ENCODE data around the gene OR2D2.

DNA sequence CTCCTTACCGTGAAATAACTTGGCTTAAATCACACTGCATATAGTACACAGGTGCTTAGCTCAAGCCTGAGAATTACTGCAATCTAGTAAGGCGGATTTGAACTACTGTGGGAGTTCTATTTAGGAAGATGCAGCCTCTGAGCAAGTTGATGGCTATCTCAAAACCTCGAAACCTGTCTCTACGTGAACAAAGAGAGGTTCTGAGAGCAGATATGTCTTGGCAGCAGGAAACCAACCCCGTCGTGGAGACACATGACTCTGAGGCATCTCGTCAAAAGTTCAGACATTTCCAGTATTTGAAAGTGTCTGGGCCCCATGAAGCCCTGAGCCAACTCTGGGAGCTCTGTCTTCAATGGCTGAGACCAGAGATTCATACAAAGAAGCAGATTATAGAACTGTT lies 39.8 kb upstream of the OR2D2 start:
- TF ChIP-seq, protein P1, sequence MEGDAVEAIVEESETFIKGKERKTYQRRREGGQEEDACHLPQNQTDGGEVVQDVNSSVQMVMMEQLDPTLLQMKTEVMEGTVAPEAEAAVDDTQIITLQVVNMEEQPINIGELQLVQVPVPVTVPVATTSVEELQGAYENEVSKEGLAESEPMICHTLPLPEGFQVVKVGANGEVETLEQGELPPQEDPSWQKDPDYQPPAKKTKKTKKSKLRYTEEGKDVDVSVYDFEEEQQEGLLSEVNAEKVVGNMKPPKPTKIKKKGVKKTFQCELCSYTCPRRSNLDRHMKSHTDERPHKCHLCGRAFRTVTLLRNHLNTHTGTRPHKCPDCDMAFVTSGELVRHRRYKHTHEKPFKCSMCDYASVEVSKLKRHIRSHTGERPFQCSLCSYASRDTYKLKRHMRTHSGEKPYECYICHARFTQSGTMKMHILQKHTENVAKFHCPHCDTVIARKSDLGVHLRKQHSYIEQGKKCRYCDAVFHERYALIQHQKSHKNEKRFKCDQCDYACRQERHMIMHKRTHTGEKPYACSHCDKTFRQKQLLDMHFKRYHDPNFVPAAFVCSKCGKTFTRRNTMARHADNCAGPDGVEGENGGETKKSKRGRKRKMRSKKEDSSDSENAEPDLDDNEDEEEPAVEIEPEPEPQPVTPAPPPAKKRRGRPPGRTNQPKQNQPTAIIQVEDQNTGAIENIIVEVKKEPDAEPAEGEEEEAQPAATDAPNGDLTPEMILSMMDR (IDR thresholded peaks at IDR 0.05): no peak
- no peak for TF ChIP-seq POLR2A (IDR thresholded peaks at IDR 0.05)

Measured in esophagus squamous epithelium (tissue), 4 donors.